ENCODE data around the gene SLC25A23.

SLC25A23 gene

DNA sequence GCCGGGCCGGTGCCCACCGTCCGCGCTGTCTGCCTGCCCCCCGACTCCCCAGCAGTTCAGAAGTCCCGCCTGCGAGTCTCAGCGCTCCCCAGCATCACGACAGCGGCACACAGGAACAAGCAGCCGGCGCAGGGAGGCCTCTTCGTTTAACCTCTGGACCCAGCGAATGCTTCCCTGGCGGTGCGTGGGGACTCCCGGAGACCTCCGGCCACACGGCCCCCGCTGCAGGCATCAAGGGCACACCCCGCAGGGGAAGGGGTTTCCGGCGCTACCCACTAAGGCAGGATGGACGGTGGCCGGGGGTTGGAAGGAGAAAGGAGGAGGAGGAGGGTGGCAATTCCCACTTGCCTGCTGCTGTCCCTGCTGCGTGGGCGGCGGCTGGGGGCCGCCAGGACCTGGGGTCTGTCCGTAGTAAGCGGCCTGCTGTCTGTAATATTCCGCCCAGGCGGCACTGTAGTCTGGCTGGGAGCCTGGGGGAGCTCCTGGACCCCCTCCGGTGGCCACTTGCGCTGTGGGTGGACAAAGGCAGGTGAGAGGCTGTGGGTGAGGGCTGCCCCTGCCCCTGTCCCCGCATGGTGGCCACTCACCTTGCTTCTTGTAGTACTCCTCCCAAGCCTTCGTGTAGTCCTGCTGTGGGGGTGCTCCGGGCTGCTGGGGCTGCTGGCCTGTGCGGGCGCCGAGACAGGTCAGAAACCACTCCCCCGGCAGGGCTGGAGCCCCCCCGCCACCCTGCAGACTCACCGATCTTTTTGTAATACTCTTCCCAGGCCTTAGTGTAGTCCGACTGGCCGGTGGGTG lies 44.6 kb downstream of the SLC25A23 start:
- DNase-seq (ENCODE audit: low spot score), result no peak
- peaks cover 56% of the 10 kb centered on the region for H3K36me3 ChIP-seq (ENCODE audit: low read depth)
- TF ChIP-seq, protein P1, sequence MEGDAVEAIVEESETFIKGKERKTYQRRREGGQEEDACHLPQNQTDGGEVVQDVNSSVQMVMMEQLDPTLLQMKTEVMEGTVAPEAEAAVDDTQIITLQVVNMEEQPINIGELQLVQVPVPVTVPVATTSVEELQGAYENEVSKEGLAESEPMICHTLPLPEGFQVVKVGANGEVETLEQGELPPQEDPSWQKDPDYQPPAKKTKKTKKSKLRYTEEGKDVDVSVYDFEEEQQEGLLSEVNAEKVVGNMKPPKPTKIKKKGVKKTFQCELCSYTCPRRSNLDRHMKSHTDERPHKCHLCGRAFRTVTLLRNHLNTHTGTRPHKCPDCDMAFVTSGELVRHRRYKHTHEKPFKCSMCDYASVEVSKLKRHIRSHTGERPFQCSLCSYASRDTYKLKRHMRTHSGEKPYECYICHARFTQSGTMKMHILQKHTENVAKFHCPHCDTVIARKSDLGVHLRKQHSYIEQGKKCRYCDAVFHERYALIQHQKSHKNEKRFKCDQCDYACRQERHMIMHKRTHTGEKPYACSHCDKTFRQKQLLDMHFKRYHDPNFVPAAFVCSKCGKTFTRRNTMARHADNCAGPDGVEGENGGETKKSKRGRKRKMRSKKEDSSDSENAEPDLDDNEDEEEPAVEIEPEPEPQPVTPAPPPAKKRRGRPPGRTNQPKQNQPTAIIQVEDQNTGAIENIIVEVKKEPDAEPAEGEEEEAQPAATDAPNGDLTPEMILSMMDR (IDR thresholded peaks at IDR 0.05; ENCODE audit: poor library complexity, severe bottlenecking), result no peak
- no peaks in the 10 kb centered on the region for H3K4me1 ChIP-seq (ENCODE audit: insufficient read depth, poor library complexity, severe bottlenecking)
- no peak for ATAC-seq (ENCODE audit: low read depth)
- no peaks in the 10 kb centered on the region for H3K27me3 ChIP-seq (ENCODE audit: insufficient read depth, poor library complexity, severe bottlenecking)
- H3K4me3 ChIP-seq (ENCODE audit: severe bottlenecking), result no peak overlapping the region
- H3K27ac ChIP-seq (ENCODE audit: poor library complexity, severe bottlenecking), result no peak overlapping the region
- H3K9me3 ChIP-seq (ENCODE audit: severe bottlenecking), result no peaks in the 10 kb centered on the region

DNA sequence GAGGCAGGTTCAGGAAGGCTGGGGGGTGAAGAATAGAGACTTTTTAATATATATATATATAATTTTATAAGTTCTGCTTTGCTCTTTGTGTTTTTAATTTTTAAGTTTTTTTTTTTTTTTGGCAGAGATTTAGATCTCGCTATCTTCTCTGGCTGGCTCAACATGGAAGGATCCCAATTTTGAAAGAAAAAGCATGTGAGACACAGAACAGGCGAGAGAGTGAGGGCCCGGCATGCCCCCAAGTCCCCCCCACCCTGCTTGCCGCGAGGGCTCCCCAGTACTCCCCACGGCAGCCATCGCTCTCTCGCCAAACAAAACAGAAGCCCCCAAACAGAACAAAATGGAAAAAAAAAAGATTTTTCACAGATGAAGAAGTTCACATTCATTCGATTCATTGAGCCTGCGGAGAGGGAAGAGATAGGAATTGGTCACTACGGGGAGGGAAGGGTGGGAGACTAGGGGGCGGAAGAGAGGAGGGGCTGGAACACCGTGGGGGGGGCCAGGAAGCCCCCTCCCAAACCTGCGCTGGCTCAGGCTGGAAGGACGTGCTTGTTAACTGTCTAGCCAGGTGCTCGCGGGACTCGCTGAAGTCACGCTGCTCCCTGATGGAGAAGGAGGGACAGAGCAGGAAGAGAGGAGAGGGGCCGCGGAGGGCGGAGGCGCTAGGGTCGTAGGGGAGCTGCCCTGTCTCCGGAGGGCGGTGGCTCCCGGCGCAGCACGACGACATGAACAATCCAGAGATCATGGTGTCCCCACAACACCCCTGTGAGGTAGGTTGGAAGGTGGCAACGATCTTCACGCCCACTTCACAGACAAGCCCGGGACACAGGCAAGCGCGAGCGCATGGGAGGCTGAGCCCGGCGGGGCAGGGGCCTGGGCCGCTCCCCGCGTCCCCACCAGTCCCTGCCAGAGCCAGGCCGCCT lies 45.6 kb downstream of the SLC25A23 start:
- no peaks in the 10 kb centered on the region for H3K27me3 ChIP-seq (ENCODE audit: insufficient read depth, poor library complexity, severe bottlenecking)
- no peak overlapping the region for H3K27ac ChIP-seq (ENCODE audit: poor library complexity, severe bottlenecking)
- ATAC-seq (ENCODE audit: low read depth) (no peak), DNase-seq (ENCODE audit: low spot score) (no peak)
- H3K9me3 ChIP-seq (ENCODE audit: severe bottlenecking), result no peaks in the 10 kb centered on the region
- peaks cover 46% of the 10 kb centered on the region for H3K36me3 ChIP-seq (ENCODE audit: low read depth)
- TF ChIP-seq, protein P1 (IDR thresholded peaks at IDR 0.05; ENCODE audit: poor library complexity, severe bottlenecking), result no peak
- no peaks in the 10 kb centered on the region for H3K4me1 ChIP-seq (ENCODE audit: insufficient read depth, poor library complexity, severe bottlenecking)
- H3K4me3 ChIP-seq (ENCODE audit: severe bottlenecking), result no peak overlapping the region

DNA sequence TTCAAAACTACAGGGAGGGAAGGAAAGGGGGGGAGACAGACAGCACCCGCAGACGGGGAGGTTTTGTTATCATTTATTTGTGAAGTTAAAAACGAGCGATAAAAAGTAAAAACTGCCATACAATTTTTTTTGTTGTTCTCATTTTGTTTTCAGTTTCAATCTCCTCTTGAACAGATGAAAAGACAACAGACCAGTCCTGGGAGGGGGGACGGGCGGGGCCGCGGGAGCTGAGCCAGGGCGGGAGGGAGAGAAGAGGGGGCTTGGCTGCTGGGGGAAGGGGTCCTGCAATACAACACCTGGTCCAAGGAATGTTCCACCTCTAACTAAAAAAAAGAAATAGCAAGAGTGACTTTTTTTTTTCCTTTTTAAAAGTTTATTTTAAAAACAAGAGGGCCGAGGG lies 46.3 kb downstream of the SLC25A23 start:
- H3K27me3 ChIP-seq (ENCODE audit: insufficient read depth, poor library complexity, severe bottlenecking), result no peaks in the 10 kb centered on the region
- no peak overlapping the region for H3K4me3 ChIP-seq (ENCODE audit: severe bottlenecking)
- TF ChIP-seq, protein P1 (IDR thresholded peaks at IDR 0.05; ENCODE audit: poor library complexity, severe bottlenecking), result no peak
- no peak for ATAC-seq (ENCODE audit: low read depth)
- no peak for DNase-seq (ENCODE audit: low spot score)
- peaks cover 39% of the 10 kb centered on the region for H3K36me3 ChIP-seq (ENCODE audit: low read depth)
- no peaks in the 10 kb centered on the region for H3K4me1 ChIP-seq (ENCODE audit: insufficient read depth, poor library complexity, severe bottlenecking)
- H3K27ac ChIP-seq (ENCODE audit: poor library complexity, severe bottlenecking), result no peak overlapping the region
- H3K9me3 ChIP-seq (ENCODE audit: severe bottlenecking), result no peaks in the 10 kb centered on the region

DNA sequence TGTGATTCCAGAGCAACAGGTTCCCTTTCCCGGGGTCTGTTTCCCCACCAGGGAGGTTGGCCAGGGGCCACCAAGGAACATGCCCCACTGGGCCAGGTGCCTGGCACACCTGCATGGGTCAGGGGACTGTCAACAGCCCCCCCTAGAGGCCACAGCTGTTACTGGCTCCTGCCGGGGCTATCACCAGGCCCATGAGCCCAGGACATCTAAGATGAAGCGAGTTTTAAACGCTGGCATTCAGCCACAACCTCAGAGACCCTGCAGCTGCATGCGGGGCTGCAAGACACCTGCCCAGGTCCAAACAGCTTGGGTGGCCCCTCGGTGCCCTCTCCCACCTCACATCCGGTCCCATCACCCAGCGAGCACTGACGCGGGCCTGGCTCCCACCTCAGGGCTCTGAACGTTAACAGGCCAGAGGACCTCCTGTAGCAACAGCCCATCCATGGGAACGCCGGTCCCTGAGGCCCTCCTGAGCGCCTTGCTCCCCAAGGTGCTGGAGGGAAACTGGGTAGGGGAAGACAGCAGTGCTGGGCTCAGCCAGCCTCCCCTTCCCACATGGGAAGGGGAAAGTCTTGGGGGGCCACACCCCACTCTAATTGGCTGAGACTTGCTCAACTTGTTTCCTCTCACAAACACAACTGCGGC lies 47.0 kb downstream of the SLC25A23 start:
- Histone ChIP-seq H3K27ac (ENCODE audit: poor library complexity, severe bottlenecking) (no peak overlapping the region), H3K36me3 (ENCODE audit: low read depth) (peaks cover 32% of the 10 kb centered on the region), H3K27me3 (ENCODE audit: insufficient read depth, poor library complexity, severe bottlenecking) (no peaks in the 10 kb centered on the region), H3K4me1 (ENCODE audit: insufficient read depth, poor library complexity, severe bottlenecking) (no peaks in the 10 kb centered on the region), H3K9me3 (ENCODE audit: severe bottlenecking) (no peaks in the 10 kb centered on the region), H3K4me3 (ENCODE audit: severe bottlenecking) (no peak overlapping the region)
- TF ChIP-seq, protein P1 (IDR thresholded peaks at IDR 0.05; ENCODE audit: poor library complexity, severe bottlenecking), result peak; percentile 34
- peak; percentile 48; the same call in 1 of the 3 replicates for ATAC-seq (ENCODE audit: low read depth)
- no peak for DNase-seq (ENCODE audit: low spot score)
